Measurements from ENCODE around the gene AGPAT1. TPM values are rescaled to one million over a fixed set of nuclear protein-coding genes. Genes with fewer than 3 reads are reported as not detected.

AGPAT1 gene
- total and polyA plus RNA-seq, 2 of the 8 experiments (the other 6 are each of a cell fraction or from before 2014, with no cell fraction given): 96.0 to 222 TPM

DNA sequence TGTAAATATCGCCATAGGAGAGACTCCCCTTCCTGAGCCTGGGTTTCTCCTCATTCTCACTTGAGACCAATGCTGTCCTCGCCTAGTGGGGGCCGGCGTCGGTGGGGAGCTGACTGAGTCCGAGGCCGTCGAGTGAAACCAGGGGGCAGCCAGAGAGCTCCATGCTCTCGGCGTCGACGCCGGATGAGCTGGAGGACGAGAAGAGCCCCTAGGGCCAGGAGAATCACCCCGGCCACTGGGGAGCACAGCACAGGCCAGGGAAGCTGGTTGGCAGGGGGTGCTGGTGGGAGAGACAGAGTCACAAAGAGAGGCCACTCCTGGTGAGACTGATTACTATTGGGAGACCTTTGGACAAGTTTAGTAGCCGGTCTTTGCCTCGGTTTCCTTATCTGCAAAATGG lies 23.0 kb upstream of the AGPAT1 start:
- Histone ChIP-seq H3K9ac (replicated peaks in 1 of 4; ENCODE audit: extremely low read depth in 1 of 4, low read depth in 3 of 4, low read length in 3 of 4) (no peak overlapping the region), H3K18ac (ENCODE audit: extremely low read depth, low read length) (no peak overlapping the region), H3K23ac (ENCODE audit: insufficient read length) (no peak overlapping the region), H3K36me3 (ENCODE audit: control insufficient read depth in 2 of 4, insufficient read depth in 4 of 4, low read length in 3 of 4) (no peaks in the 10 kb centered on the region), H3K79me2 (ENCODE audit: control insufficient read depth in 1 of 2, insufficient read depth in 2 of 2, low read length in 2 of 2) (no peaks in the 10 kb centered on the region), H4K8ac (ENCODE audit: extremely low read depth, insufficient read depth, low read length) (no peak overlapping the region), H3K9me3 (ENCODE audit: insufficient read depth in 2 of 2, low read depth in 1 of 2, low read length in 1 of 2) (no peaks in the 10 kb centered on the region), H2BK12ac (ENCODE audit: low read depth, low read length) (no peak overlapping the region), H3K4me2 (ENCODE audit: insufficient read depth in 1 of 2, low read depth in 2 of 2, low read length in 2 of 2) (no peak overlapping the region), H4K5ac (ENCODE audit: insufficient read length, low read depth, low read length) (no peak overlapping the region), H3K27me3 (replicated peaks in 1 of 4; ENCODE audit: control insufficient read depth in 3 of 4, extremely low read depth in 1 of 4, insufficient read depth in 3 of 4, low read length in 3 of 4) (no peaks in the 10 kb centered on the region), H4K20me1 (replicated peaks in 1 of 2; ENCODE audit: control insufficient read depth in 1 of 2, insufficient read depth in 2 of 2, low read length in 2 of 2) (no peaks in the 10 kb centered on the region), H2BK15ac (ENCODE audit: low read length) (no peak overlapping the region), H3K56ac (replicated peaks; ENCODE audit: insufficient read length, low read depth, low read length) (no peak overlapping the region), H4K91ac (replicated peaks; ENCODE audit: insufficient read length, low read length) (no peak overlapping the region), H3K4me1 (replicated peaks in 1 of 4; ENCODE audit: control insufficient read depth in 3 of 4, insufficient read depth in 4 of 4, low read length in 3 of 4) (peaks cover 8 to 22% (median 10%) of the 10 kb centered on the region in 4 experiments), H3K4me3 (ENCODE audit: extremely low read depth in 1 of 4, insufficient read depth in 2 of 4, low read depth in 3 of 4, low read length in 4 of 4) (no peak overlapping the region), H3K4ac (replicated peaks; ENCODE audit: insufficient read length, low read depth, low read length) (no peak overlapping the region), H3K14ac (ENCODE audit: insufficient read length) (no peak overlapping the region), H2AK5ac (ENCODE audit: low read depth, low read length) (no peak overlapping the region), H2BK5ac (ENCODE audit: low read depth, low read length) (no peak overlapping the region), H2BK120ac (replicated peaks; ENCODE audit: low read depth, low read length) (no peak overlapping the region), H2BK20ac (ENCODE audit: low read length) (no peak overlapping the region), H2AFZ (ENCODE audit: low read length) (no peak overlapping the region), H3K79me1 (ENCODE audit: low read depth, low read length) (no peaks in the 10 kb centered on the region), H3K23me2 (ENCODE audit: low read depth, low read length) (peaks cover 7% of the 10 kb centered on the region; the same call in 1 of the 2 replicates), H3K27ac (ENCODE audit: low read depth, low read length) (no peak overlapping the region)
- no peak for FAIRE-seq
- CTCF ChIA-PET (ENCODE audit: partially characterized antibody): interaction anchor here (1.7 to 2.6 kb wide), 2 partner anchors 32 to 80 kb away, joined by 4 to 9 read pairs; no protein-coding TSS in a partner anchor
- 88% methylated on average over 17 of the region's 17 CpGs; no CpG with 5 or more reads in 1 of the 2 experiments for WGBS, 2 experiments (ENCODE audit: extremely low coverage in 1 of 2, insufficient coverage in 1 of 2, insufficient read length in 1 of 2, insufficient replicate concordance in 2 of 2, low coverage in 1 of 2, low lambda C conversion rate in 2 of 2, missing lambda C conversion rate in 1 of 2)
- DNase-seq (ENCODE audit: low read depth in 1 of 2, low spot score in 2 of 2): no peak
- TF ChIP-seq EGR1 (IDR thresholded peaks at IDR 0.05; ENCODE audit: borderline replicate concordance, low read depth, low read length) (no peak), RFX5 (IDR thresholded peaks at IDR 0.05; ENCODE audit: borderline replicate concordance, low read depth, low read length) (no peak), CEBPB (IDR thresholded peaks at IDR 0.05; ENCODE audit: low read depth, low read length) (no peak), SUZ12 (IDR thresholded peaks at IDR 0.05; ENCODE audit: low read length) (no peak), SIN3A (conservative IDR thresholded peaks at IDR 0.05 in 1 of 2, IDR thresholded peaks at IDR 0.05 in 1 of 2; ENCODE audit: low read depth in 1 of 2, low read length in 2 of 2) (no peak), NANOG (IDR thresholded peaks at IDR 0.05; ENCODE audit: insufficient read depth, low read depth, low read length, poor library complexity, severe bottlenecking) (no peak), TAF7 (optimal IDR thresholded peaks at IDR 0.05; ENCODE audit: borderline replicate concordance, low read depth, low read length) (no peak)
- TF ChIP-seq, protein P1, sequence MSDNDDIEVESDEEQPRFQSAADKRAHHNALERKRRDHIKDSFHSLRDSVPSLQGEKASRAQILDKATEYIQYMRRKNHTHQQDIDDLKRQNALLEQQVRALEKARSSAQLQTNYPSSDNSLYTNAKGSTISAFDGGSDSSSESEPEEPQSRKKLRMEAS (IDR thresholded peaks at IDR 0.05): no peak
- TF ChIP-seq, protein P2, sequence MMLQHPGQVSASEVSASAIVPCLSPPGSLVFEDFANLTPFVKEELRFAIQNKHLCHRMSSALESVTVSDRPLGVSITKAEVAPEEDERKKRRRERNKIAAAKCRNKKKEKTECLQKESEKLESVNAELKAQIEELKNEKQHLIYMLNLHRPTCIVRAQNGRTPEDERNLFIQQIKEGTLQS (IDR thresholded peaks at IDR 0.05; ENCODE audit: insufficient read depth, low read depth, low read length): no peak
- POLR2A ChIA-PET (ENCODE audit: partially characterized antibody): interaction anchor here (13.3 kb wide), 1 partner anchor 19 kb away, joined by 194 read pairs; the partner anchor contains the start of genes AGPAT1 and RNF5
